GM23338 (cell line): ENCODE results near the gene DDX18.

Experiments
- CREB1 ChIP-seq: fragments of 250-450 bp; sonication (Bioruptor Pico); IDR thresholded peaks from 2 replicates; pipeline ENCODE4 v1.5.0; 2020; ENCODE audit warnings: low read depth, mild to moderate bottlenecking, moderate library complexity
- CTCF ChIP-seq, 2 experiments: fragments of 200-600 bp in 1 of 2; sonication (generic) in 1 of 2; conservative IDR thresholded peaks; 2 replicates each; pipeline versions ENCODE4 v1.5.1 to v1.6.1; 2016 to 2017; ENCODE audit warnings: antibody characterized with exemption in 2 of 2, low read depth in 2 of 2, mild to moderate bottlenecking in 2 of 2, moderate library complexity in 1 of 2
- EZH2 ChIP-seq: fragments of 200-600 bp; sonication (generic); IDR thresholded peaks from one replicate; pipeline ENCODE4 v1.8.0; 2017; ENCODE audit warnings: antibody characterized with exemption, mild to moderate bottlenecking, low read depth; ENCODE audit not compliant: unreplicated experiment
- EZH2phosphoT487 ChIP-seq: fragments of 200-600 bp; sonication (generic); IDR thresholded peaks from one replicate; pipeline ENCODE4 v1.8.1; 2018; ENCODE audit warnings: antibody characterized with exemption; ENCODE audit not compliant: unreplicated experiment
- JUNB ChIP-seq: IDR thresholded peaks from one replicate; pipeline ENCODE4 v1.6.1; 2016; ENCODE audit warnings: antibody characterized with exemption; ENCODE audit not compliant: unreplicated experiment
- POLR2AphosphoS5 ChIP-seq: IDR thresholded peaks from 2 replicates; pipeline ENCODE4 v1.6.1; 2016; ENCODE audit warnings: antibody characterized with exemption, low read depth
- REST ChIP-seq: IDR thresholded peaks from one replicate; pipeline ENCODE4 v1.6.1; 2018; ENCODE audit warnings: antibody characterized with exemption; ENCODE audit not compliant: unreplicated experiment
- STAT1 ChIP-seq: IDR thresholded peaks from one replicate; pipeline ENCODE4 v1.6.1; 2016; ENCODE audit warnings: antibody characterized with exemption; ENCODE audit not compliant: unreplicated experiment

GRCh38 chr2:117828870-117829269 lies 14.4 kb downstream of the DDX18 start:
- TF ChIP-seq CTCF (conservative IDR thresholded peaks at IDR 0.05; ENCODE audit: low read depth in 2 of 2) (no peak), REST (no peak), EZH2 (no peak), POLR2AphosphoS5 (no peak), EZH2phosphoT487 (no peak), JUNB (no peak), CREB1 (no peak), STAT1 (no peak)
